Hepatocyte (in vitro differentiated cells): Measurements from ENCODE around the gene CEBPB.

Source experiments
- EZH2 ChIP-seq: fragments of 200-600 bp; sonication (generic); IDR thresholded peaks from 2 replicates; pipeline ENCODE4 v1.6.1; 2016; ENCODE audit warnings: antibody characterized with exemption, mild to moderate bottlenecking, borderline replicate concordance
- EZH2phosphoT487 ChIP-seq: fragments of 200-600 bp; sonication (generic); IDR thresholded peaks from one replicate; pipeline ENCODE4 v1.6.1; 2018; ENCODE audit warnings: antibody characterized with exemption, mild to moderate bottlenecking, low read depth, moderate library complexity; ENCODE audit not compliant: unreplicated experiment, severe bottlenecking
- TF ChIP-seq, protein P1 (sequence below): fragments of 200-600 bp; sonication (generic); IDR thresholded peaks from 2 replicates; pipeline ENCODE4 v1.5.1; 2016; ENCODE audit warnings: antibody characterized with exemption, mild to moderate bottlenecking; ENCODE audit not compliant: poor library complexity

DNA sequence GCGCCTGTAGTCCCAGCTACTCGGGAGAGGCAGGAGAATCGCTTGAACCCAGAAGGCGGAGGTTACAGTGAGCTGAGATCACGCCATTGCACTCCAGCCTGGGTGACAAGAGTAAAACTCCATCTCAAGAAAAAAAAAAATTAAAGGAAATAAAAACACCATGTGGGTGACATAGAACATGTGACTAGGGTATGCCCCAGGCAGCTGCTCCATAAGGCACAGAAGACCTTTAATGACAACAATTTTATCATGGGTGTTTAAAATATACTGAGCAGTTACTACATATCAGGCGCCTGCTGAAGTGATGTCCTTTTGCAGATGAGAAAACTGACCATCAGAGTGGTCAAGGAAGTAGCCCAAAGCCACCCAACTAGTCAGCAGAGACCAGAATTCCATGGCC is 45.1 kb upstream of the CEBPB start:
- TF ChIP-seq, protein P1, sequence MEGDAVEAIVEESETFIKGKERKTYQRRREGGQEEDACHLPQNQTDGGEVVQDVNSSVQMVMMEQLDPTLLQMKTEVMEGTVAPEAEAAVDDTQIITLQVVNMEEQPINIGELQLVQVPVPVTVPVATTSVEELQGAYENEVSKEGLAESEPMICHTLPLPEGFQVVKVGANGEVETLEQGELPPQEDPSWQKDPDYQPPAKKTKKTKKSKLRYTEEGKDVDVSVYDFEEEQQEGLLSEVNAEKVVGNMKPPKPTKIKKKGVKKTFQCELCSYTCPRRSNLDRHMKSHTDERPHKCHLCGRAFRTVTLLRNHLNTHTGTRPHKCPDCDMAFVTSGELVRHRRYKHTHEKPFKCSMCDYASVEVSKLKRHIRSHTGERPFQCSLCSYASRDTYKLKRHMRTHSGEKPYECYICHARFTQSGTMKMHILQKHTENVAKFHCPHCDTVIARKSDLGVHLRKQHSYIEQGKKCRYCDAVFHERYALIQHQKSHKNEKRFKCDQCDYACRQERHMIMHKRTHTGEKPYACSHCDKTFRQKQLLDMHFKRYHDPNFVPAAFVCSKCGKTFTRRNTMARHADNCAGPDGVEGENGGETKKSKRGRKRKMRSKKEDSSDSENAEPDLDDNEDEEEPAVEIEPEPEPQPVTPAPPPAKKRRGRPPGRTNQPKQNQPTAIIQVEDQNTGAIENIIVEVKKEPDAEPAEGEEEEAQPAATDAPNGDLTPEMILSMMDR = no peak
- TF ChIP-seq EZH2phosphoT487 (no peak), EZH2 (no peak)
